ENCODE results near the gene AFAP1L2. TPM values are rescaled to one million over a fixed set of nuclear protein-coding genes. Genes with fewer than 3 reads are reported as not detected.

The AFAP1L2 gene
- polyA plus RNA-seq, 1 experiment = 0.22 TPM

DNA sequence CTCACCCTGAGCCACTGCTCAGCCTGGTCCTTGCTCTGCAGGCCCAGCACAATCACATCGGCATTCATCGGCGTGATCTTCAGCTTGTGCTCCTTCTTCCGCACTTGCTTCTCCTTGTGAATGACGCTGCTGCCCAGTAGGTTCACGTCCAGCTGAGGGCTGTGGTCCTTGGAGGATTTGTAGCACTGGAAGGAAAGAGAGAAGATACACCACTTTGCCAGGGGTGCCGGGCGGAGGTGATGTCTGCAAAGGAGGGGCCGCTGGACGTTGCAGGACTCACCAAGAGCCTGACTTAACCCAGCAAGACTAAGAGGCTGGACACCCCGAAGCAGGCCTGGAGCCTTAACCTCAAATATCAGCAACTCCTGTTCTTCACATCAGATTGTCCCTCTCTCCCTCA lies 90.4 kb downstream of the AFAP1L2 start:
- Histone ChIP-seq H3K27me3 (ENCODE audit: control insufficient read depth, insufficient read depth, low read length) (peaks cover 2% of the 10 kb centered on the region; the same call in 1 of the 2 replicates), H3K4me3 (ENCODE audit: low read depth, low read length) (no peak overlapping the region), H3K36me3 (ENCODE audit: control insufficient read depth, insufficient read depth, low read length) (no peaks in the 10 kb centered on the region)
- POLR2A ChIA-PET = no interaction called here
- TF ChIP-seq, protein P1, sequence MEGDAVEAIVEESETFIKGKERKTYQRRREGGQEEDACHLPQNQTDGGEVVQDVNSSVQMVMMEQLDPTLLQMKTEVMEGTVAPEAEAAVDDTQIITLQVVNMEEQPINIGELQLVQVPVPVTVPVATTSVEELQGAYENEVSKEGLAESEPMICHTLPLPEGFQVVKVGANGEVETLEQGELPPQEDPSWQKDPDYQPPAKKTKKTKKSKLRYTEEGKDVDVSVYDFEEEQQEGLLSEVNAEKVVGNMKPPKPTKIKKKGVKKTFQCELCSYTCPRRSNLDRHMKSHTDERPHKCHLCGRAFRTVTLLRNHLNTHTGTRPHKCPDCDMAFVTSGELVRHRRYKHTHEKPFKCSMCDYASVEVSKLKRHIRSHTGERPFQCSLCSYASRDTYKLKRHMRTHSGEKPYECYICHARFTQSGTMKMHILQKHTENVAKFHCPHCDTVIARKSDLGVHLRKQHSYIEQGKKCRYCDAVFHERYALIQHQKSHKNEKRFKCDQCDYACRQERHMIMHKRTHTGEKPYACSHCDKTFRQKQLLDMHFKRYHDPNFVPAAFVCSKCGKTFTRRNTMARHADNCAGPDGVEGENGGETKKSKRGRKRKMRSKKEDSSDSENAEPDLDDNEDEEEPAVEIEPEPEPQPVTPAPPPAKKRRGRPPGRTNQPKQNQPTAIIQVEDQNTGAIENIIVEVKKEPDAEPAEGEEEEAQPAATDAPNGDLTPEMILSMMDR (IDR thresholded peaks at IDR 0.05; ENCODE audit: insufficient read depth, low read depth, low read length) = no peak
- no peak for DNase-seq (ENCODE audit: low read depth)
- CTCF ChIA-PET = no interaction called here

DNA sequence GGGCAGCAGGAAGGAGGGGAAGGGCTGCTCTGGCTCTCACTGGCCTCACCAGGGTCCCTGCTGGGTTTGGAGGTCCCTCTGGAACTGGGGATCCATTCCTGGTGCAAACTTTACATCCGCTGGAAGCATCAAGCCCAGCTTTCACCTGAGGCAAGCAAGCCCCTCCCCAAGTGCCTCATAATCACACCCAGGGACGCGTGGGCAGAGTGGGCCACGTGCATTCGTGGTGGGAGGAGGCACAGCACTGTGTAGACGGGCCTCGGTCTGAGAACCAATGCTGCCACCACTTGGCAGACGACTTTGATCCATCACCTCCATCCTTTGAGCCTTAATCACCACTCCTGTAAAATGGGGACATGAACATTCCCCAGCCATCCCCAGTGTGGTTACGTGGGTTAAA lies 91.2 kb downstream of the AFAP1L2 start:
- CTCF ChIA-PET = interaction anchor here (1.2 kb wide), 1 partner anchor 9 kb away, joined by 4 read pairs; no protein-coding TSS in a partner anchor
- POLR2A ChIA-PET = no interaction called here
- Histone ChIP-seq H3K27me3 (ENCODE audit: control insufficient read depth, insufficient read depth, low read length) (peaks cover 2% of the 10 kb centered on the region; the same call in 1 of the 2 replicates), H3K4me3 (ENCODE audit: low read depth, low read length) (no peak overlapping the region), H3K36me3 (ENCODE audit: control insufficient read depth, insufficient read depth, low read length) (no peaks in the 10 kb centered on the region)
- TF ChIP-seq, protein P1 (IDR thresholded peaks at IDR 0.05; ENCODE audit: insufficient read depth, low read depth, low read length) = no peak
- no peak for DNase-seq (ENCODE audit: low read depth)

DNA sequence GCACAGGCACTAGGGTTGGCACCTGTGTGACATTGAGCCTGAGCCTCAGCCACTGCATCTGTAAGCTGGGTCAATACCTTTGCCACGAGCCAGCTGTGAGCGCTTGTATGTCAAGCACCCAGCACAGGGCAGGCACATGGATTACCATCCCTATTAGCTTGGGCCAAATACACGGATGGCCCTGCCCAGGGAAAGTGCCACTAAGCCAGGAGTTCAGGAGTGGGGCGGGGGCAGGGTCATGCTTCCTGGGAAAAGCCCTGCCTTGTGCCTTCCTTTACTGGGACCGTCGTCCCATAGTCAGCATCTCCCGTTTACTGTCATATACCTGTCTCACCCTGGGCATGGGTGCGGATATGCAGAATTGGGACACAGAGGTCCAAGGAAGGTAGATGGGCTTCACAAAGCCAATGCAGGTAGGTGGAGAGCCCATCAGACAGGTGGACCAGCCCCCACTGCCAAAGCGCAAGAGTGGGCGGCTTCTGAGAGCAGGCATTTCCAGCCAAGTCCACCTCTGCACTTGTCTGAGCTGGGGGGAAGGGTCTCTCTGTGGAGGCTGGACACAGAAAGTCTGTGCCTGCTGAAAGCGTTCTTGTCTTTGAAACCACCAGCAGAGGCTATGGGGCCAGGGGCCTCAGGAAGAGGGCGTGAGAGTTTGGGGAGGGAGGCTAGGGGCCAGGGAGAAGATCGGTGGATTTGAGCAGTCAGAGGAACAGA lies 92.6 kb downstream of the AFAP1L2 start:
- Histone ChIP-seq H3K27me3 (ENCODE audit: control insufficient read depth, insufficient read depth, low read length) (peaks cover 2% of the 10 kb centered on the region; the same call in 1 of the 2 replicates), H3K36me3 (ENCODE audit: control insufficient read depth, insufficient read depth, low read length) (no peaks in the 10 kb centered on the region), H3K4me3 (ENCODE audit: low read depth, low read length) (no peak overlapping the region)
- CTCF ChIA-PET = interaction anchor here (0.6 kb wide), 1 partner anchor 1957 kb away, joined by 3 read pairs; no protein-coding TSS in a partner anchor
- DNase-seq (ENCODE audit: low read depth) = no peak
- TF ChIP-seq, protein P1 (IDR thresholded peaks at IDR 0.05; ENCODE audit: insufficient read depth, low read depth, low read length) = no peak
- POLR2A ChIA-PET = no interaction called here

DNA sequence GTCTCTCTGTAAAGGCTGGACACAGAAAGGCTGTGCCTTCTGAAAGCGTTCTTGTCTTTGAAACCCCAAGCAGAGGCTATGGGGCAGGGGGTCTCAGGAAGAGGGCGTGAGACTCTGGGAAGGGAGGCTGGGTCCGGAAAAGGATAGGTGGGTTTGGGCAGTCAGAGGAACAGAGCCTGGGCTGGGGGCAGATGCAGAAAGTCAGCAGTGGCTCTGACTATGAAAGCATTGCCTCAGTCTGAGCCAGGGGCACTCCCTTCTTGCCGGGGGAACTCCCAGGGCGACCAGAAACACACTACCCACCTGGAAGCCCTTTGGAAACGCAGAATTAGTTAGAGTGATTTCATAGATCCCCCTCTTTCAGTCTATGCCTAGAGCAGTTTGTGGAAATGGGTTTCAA lies 93.3 kb downstream of the AFAP1L2 start:
- no peak for DNase-seq (ENCODE audit: low read depth)
- CTCF ChIA-PET = no interaction called here
- POLR2A ChIA-PET = no interaction called here
- Histone ChIP-seq H3K4me3 (ENCODE audit: low read depth, low read length) (no peak overlapping the region), H3K27me3 (ENCODE audit: control insufficient read depth, insufficient read depth, low read length) (peaks cover 2% of the 10 kb centered on the region; the same call in 1 of the 2 replicates), H3K36me3 (ENCODE audit: control insufficient read depth, insufficient read depth, low read length) (no peaks in the 10 kb centered on the region)
- TF ChIP-seq, protein P1 (IDR thresholded peaks at IDR 0.05; ENCODE audit: insufficient read depth, low read depth, low read length) = no peak

DNA sequence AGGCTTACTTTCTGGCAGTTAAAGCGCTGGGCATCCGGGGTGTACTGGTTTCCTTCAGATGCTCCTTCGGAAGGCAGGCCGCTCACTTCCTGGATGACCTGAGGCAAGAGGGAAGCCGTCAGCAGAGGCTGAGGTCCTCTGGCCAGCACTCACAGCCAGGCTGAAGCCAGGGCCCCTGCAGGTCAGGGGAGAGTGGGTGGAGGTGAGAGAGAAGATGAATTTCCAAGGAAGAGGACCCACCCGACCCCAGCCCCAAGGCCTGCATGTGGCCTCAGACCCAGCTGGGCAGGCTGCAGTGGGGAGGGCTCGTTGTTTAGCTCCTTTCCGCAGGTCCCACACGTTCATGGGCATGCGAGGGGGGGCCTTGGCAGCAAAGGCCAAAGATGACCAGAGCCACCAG lies 94.0 kb downstream of the AFAP1L2 start:
- Histone ChIP-seq H3K4me3 (ENCODE audit: low read depth, low read length) (no peak overlapping the region), H3K36me3 (ENCODE audit: control insufficient read depth, insufficient read depth, low read length) (no peaks in the 10 kb centered on the region), H3K27me3 (ENCODE audit: control insufficient read depth, insufficient read depth, low read length) (peaks cover 2% of the 10 kb centered on the region; the same call in 1 of the 2 replicates)
- DNase-seq (ENCODE audit: low read depth) = no peak
- ChIA-PET POLR2A (no interaction called here), CTCF (interaction anchor here (3.5 kb wide), 1 partner anchor 128 kb away, joined by 8 read pairs; no protein-coding TSS in a partner anchor)
- TF ChIP-seq, protein P1 (IDR thresholded peaks at IDR 0.05; ENCODE audit: insufficient read depth, low read depth, low read length) = no peak

Data from BJ (cell line).